Gastrocnemius medialis (tissue), 4 donors: Measurements from ENCODE around the gene LPCAT2. TPM values are rescaled to one million over a fixed set of nuclear protein-coding genes. Genes with fewer than 3 reads are reported as not detected.

ENCODE experiments used
- ATAC-seq, 2 donors: fragments of 150-250 bp; one replicate each; pipeline ENCODE4 v1.9.1; 2016
- DNase-seq, 2 donors: peaks; one replicate each; pipeline ENCODE4 v3.0.0-alpha.2; 2019
- H3K27ac ChIP-seq, 4 donors: fragments of 200-600 bp; sonication (generic); 1 replicate in 1 of 4; 2 replicates in 3 of 4; pipeline ENCODE4 v1.5.1; 2016 to 2018; ENCODE audit warnings: mild to moderate bottlenecking in 2 of 4, moderate library complexity in 1 of 4
- H3K27me3 ChIP-seq, 3 donors: fragments of 200-600 bp; sonication (generic) in 2 of 3; 1 replicate in 1 of 3; 2 replicates in 2 of 3; pipeline versions ENCODE4 v1.5.1 to v1.6.0; 2016 to 2019; ENCODE audit warnings: mild to moderate bottlenecking in 1 of 3, moderate library complexity in 1 of 3
- H3K36me3 ChIP-seq, 2 donors: fragments of 200-600 bp; sonication (generic) in 1 of 2; one replicate each; pipeline ENCODE4 v1.5.1; 2017 to 2018
- H3K4me1 ChIP-seq, 2 donors: fragments of 200-600 bp; sonication (generic) in 1 of 2; one replicate each; pipeline ENCODE4 v1.5.1; 2016 to 2017; ENCODE audit warnings: mild to moderate bottlenecking in 2 of 2
- H3K4me3 ChIP-seq, 4 donors: fragments of 200-600 bp; sonication (generic) in 3 of 4; 1 replicate in 1 of 4; 2 replicates in 3 of 4; pipeline ENCODE4 v1.5.1; 2016 to 2019; ENCODE audit warnings: mild to moderate bottlenecking in 2 of 4
- H3K9me3 ChIP-seq, 3 donors: fragments of 200-600 bp; sonication (generic) in 2 of 3; 1 replicate in 1 of 3; 2 replicates in 2 of 3; pipeline ENCODE4 v1.5.1; 2016 to 2019
- CTCF ChIP-seq, 5 experiments: fragments of 450-650 bp in 3 of 5; fragments of 200-600 bp in 2 of 5; sonication (generic) in 2 of 5; IDR thresholded peaks in 4 of 5; conservative IDR thresholded peaks in 1 of 5; 1 replicate in 4 of 5; 2 replicates in 1 of 5; pipeline ENCODE4 v1.5.1; 2016 to 2019; ENCODE audit warnings: antibody characterized with exemption in 5 of 5, mild to moderate bottlenecking in 3 of 5, moderate library complexity in 3 of 5
- POLR2A ChIP-seq, 2 donors: fragments of 450-650 bp; IDR thresholded peaks; one replicate each; pipeline ENCODE4 v1.6.1; 2017; ENCODE audit warnings: antibody characterized with exemption in 2 of 2, mild to moderate bottlenecking in 2 of 2, moderate library complexity in 2 of 2
- in situ Hi-C, 4 donors: fragments of 200-750 bp; cut with MboI; loops; one replicate each; pipeline versions ENCODE4 v1.15.0 to v1.8.0; 2017; ENCODE audit warnings: low sequenced_read_pairs in 4 of 4
- intact Hi-C: fragments of 100-400 bp; cut with DNase I; formaldehyde crosslinking; loops from one replicate; pipeline ENCODE4 v1.15.1; 2023; ENCODE audit warnings: low total_unique reads
- total RNA-seq, 4 donors: library from RNA; depleted of rRNA; stranded (reverse); fragments of >200 nt; gene quantifications; one replicate each; pipeline versions ENCODE4 v1.1.0 to v1.2.3, GENCODE V29; 2016

LPCAT2 gene
- total RNA-seq, 4 donors from 2014 or later, result 1.2 to 6.7 (median 4.7) TPM

GRCh38 chr16:55478827-55479429 is 29.9 kb upstream of the LPCAT2 start, which contains the start of gene MMP2:
MMP2 (plus strand) TSS chr16:55479198; CDS start chr16:55479480, 282 bp downstream.
- peak within 1 kb of the TSS; percentile 72 to 80 (median 74) for H3K27ac ChIP-seq
- peaks cover 12 to 26% (median 14%) of the 10 kb centered on the region in 3 donors for H3K27me3 ChIP-seq
- H3K4me3 ChIP-seq, result peak within 1 kb of the TSS; percentile 47 to 60 (median 54)
- intact Hi-C loops, result no loop called here
- peak; percentile 42 to 51 for ATAC-seq
- in situ Hi-C loops, result no loop called here
- TF ChIP-seq CTCF (IDR thresholded peaks at IDR 0.05 in 4 of 5, conservative IDR thresholded peaks at IDR 0.05 in 1 of 5) (no peak), POLR2A (IDR thresholded peaks at IDR 0.05) (peak; percentile 14 to 45)
- DNase-seq, result peak; percentile 52 to 69
- no peaks in the 10 kb centered on the region for H3K9me3 ChIP-seq
- H3K36me3 ChIP-seq, result no peaks in the 10 kb centered on the region
- H3K4me1 ChIP-seq, result peaks cover 0 to 4% of the 10 kb centered on the region in 2 donors

GRCh38 chr16:55479430-55480140 is 29.3 kb upstream of the LPCAT2 start:
- Histone ChIP-seq H3K36me3 (no peaks in the 10 kb centered on the region), H3K4me1 (peaks cover 0 to 4% of the 10 kb centered on the region in 2 donors), H3K27ac (peak overlapping the region; percentile 72 to 80 (median 74)), H3K9me3 (no peaks in the 10 kb centered on the region), H3K4me3 (peak overlapping the region; percentile 47 to 60 (median 54)), H3K27me3 (peaks cover 12 to 26% (median 14%) of the 10 kb centered on the region in 3 donors)
- TF ChIP-seq POLR2A (IDR thresholded peaks at IDR 0.05) (no peak), CTCF (IDR thresholded peaks at IDR 0.05 in 4 of 5, conservative IDR thresholded peaks at IDR 0.05 in 1 of 5) (no peak)
- DNase-seq, result no peak
- in situ Hi-C loops (no loop called here), intact Hi-C loops (no loop called here)
- ATAC-seq, result no peak

GRCh38 chr16:55480228-55480655 is 28.6 kb upstream of the LPCAT2 start:
- H3K27ac ChIP-seq, result peak overlapping the region; percentile 72 to 80 (median 74)
- peak overlapping the region; percentile 47 to 60 (median 54) for H3K4me3 ChIP-seq
- intact Hi-C loops, result no loop called here
- no peaks in the 10 kb centered on the region for H3K9me3 ChIP-seq
- H3K27me3 ChIP-seq, result peaks cover 12 to 26% (median 14%) of the 10 kb centered on the region in 3 donors
- peaks cover 0 to 4% of the 10 kb centered on the region in 2 donors for H3K4me1 ChIP-seq
- peak; percentile 58 to 79 for DNase-seq
- peak; percentile 44 to 45 for ATAC-seq
- TF ChIP-seq POLR2A (IDR thresholded peaks at IDR 0.05) (peak; percentile 18 to 61), CTCF (IDR thresholded peaks at IDR 0.05 in 4 of 5, conservative IDR thresholded peaks at IDR 0.05 in 1 of 5) (no peak)
- in situ Hi-C loops, result no loop called here
- H3K36me3 ChIP-seq, result no peaks in the 10 kb centered on the region

GRCh38 chr16:55481023-55481422 is 27.8 kb upstream of the LPCAT2 start:
- peak overlapping the region; percentile 64 to 75 (median 68) for H3K27ac ChIP-seq
- no peaks in the 10 kb centered on the region for H3K9me3 ChIP-seq
- in situ Hi-C loops (no loop called here), intact Hi-C loops (no loop called here)
- no peaks in the 10 kb centered on the region for H3K36me3 ChIP-seq
- ATAC-seq (no peak), DNase-seq (no peak)
- TF ChIP-seq CTCF (IDR thresholded peaks at IDR 0.05 in 4 of 5, conservative IDR thresholded peaks at IDR 0.05 in 1 of 5), result no peak
- TF ChIP-seq POLR2A (IDR thresholded peaks at IDR 0.05), result no peak
- peaks cover 0 to 4% of the 10 kb centered on the region in 2 donors for H3K4me1 ChIP-seq
- peaks cover 12 to 26% (median 14%) of the 10 kb centered on the region in 3 donors for H3K27me3 ChIP-seq
- peak overlapping the region; percentile 18 to 60 (median 54) for H3K4me3 ChIP-seq
